Lower leg skin (tissue), 3 donors: Measurements from ENCODE around the gene GALNT14.

Experiments used
- POLR2A ChIP-seq, 2 donors: fragments of 450-650 bp; IDR thresholded peaks; one replicate each; pipeline ENCODE4 v1.6.1; 2016 to 2017; ENCODE audit warnings: antibody characterized with exemption in 2 of 2, mild to moderate bottlenecking in 1 of 2, moderate library complexity in 1 of 2
- TF ChIP-seq, protein P1 (sequence below), 3 donors: fragments of 450-650 bp; IDR thresholded peaks; one replicate each; pipeline ENCODE4 v1.5.1; 2016; ENCODE audit warnings: antibody characterized with exemption in 3 of 3, mild to moderate bottlenecking in 3 of 3, moderate library complexity in 2 of 3

DNA sequence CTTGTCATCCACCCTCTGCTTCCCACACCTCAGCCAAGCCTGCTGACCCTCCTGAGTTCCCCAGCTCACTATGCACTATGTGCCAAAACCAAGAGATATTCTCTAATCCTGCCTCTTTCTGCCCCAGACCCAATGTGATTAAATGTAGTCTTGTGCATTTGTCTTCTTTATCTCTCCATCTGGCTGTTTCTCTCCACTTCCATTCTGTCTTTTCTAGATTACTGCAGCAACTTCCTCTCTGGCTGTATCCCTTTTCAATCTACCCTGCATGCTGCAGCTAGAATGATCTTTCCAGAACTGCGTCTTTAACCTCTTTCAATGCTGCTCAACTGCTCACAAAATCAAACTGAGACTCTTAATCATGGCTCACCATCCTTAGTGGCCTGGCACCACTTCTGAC, 164.1 kb downstream of the GALNT14 start:
- no peak for TF ChIP-seq POLR2A (IDR thresholded peaks at IDR 0.05)
- TF ChIP-seq, protein P1, sequence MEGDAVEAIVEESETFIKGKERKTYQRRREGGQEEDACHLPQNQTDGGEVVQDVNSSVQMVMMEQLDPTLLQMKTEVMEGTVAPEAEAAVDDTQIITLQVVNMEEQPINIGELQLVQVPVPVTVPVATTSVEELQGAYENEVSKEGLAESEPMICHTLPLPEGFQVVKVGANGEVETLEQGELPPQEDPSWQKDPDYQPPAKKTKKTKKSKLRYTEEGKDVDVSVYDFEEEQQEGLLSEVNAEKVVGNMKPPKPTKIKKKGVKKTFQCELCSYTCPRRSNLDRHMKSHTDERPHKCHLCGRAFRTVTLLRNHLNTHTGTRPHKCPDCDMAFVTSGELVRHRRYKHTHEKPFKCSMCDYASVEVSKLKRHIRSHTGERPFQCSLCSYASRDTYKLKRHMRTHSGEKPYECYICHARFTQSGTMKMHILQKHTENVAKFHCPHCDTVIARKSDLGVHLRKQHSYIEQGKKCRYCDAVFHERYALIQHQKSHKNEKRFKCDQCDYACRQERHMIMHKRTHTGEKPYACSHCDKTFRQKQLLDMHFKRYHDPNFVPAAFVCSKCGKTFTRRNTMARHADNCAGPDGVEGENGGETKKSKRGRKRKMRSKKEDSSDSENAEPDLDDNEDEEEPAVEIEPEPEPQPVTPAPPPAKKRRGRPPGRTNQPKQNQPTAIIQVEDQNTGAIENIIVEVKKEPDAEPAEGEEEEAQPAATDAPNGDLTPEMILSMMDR (IDR thresholded peaks at IDR 0.05): no peak
